NOMO-1 treated with dmso at 0.1 percent for 144 hours (cell line): ENCODE data around the gene SCO1.
"Not testable (repeated sequence)": the region's sequence is repeated elsewhere in the genome, so short reads cannot be mapped to it uniquely, and the experiment has no call there.

Experiments used
- DNase-seq: peaks from one replicate; lab custom pipeline; 2025; ENCODE audit not compliant: unreplicated experiment; lab: John Stamatoyannopoulos, UW

Gene SCO1

DNA sequence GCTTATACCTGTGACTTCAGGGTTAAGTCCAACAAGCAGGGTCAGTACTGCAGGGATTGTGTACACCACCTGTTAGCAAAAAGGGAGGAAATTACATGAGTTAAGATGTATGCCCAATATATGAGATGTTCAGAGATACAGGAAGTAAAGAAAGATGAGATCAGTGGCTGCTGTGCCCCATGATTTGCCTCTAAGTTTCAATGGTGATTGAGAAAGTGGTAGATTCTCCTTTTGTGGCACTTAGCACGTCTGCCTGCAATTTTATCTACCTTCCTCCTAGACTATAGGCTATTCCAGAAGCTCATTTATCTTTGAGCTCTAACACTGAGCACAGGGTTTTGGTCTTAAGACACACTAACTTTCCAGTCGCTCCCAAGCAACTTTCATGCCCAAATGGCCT is 28.9 kb upstream of the SCO1 start:
- no peak for DNase-seq

DNA sequence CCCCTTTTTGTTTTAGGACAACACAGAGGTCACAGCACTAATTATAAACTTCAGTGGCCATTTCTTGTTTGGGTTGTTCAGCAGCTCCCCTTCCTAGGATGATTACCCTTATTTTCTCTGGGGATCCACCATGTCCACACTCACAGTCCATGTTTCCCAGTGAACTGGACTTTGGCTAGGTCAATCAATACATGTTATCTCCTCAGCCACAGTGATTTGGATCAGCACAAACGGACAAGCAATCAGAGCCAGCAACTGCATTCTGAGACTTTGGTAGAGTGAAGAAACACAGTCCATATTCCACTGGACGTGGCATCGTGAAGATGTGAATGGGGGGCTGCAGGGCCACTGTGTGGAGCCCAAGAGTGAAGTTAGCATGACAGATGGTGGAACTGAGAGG is 27.9 kb upstream of the SCO1 start:
- no peak for DNase-seq

DNA sequence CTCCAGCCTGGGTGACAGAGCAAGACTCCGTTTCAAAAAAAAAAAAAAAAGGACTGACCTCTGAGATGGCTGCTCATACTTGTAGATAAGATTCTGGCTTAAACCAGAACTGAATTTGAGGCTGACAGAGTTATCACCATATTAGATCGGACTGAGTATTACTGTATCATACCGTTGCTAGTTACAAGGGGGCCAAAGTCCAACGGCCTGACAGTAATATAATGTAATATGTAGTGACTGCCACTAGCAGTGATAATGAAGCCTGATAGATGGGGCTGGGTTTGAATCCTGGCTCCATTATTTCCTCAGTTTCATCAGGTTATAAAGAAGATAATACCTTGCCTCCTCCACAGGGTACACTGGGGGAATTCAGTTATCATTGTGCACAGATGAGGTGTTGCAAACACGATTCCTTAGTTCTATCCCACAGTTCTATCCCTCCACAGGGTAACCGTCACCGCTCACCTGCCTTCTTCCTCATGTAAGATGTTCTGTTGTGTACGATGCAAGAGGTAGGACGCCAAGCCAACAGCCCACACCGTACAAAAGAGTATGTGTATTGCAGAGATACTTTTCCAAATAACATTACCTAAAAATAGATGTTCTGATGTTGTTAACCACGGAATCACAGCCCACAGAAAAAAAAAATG is 27.3 kb upstream of the SCO1 start:
- no peak for DNase-seq

- no peak for DNase-seq
These were observed 21.2 kb upstream of the SCO1 start for GRCh38 chr17:10718547-10718946.

GRCh38 chr17:10716218-10716617 is 18.9 kb upstream of the SCO1 start:
- no peak for DNase-seq

DNA sequence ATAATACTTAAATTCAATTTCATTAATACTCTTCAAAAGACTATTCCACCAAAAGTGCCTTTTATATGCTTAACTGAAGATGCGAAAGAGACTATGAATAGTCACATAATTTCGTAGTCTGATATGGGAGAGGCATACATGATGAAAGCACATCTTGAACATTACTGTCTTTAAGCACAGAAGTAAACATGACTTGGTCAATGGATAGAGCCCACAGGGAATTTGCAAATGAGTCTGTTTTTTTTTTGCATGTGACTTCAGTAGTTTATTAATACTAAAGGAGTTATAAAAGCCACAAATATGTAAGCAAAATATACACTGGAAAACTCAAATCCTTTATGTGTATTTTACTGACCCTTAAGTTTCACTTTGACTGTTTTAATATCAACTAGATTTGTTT is 16.0 kb upstream of the SCO1 start:
- no peak for DNase-seq

- DNase-seq: no peak
These were observed 8.4 kb upstream of the SCO1 start for GRCh38 chr17:10705727-10706126.

DNA sequence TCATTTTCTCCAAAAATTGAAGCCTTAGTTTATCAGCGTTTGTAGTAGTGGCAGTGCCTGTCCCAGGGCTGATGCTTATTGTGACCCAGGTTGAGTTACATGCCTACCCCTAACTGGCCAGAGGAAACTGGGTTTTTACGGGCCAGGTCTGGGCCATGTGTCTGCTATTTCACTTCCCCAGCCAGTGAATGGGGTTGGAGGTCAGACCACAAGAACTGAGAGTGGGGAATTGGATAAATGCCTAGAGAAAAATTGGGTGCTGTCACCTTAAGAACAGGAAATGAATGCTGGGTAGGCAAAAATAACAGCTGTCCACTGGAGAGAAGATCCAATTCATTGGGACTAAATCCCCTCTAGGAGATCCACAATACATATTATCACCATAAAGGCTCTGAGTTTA is 5.2 kb upstream of the SCO1 start:
- DNase-seq: no peak

DNA sequence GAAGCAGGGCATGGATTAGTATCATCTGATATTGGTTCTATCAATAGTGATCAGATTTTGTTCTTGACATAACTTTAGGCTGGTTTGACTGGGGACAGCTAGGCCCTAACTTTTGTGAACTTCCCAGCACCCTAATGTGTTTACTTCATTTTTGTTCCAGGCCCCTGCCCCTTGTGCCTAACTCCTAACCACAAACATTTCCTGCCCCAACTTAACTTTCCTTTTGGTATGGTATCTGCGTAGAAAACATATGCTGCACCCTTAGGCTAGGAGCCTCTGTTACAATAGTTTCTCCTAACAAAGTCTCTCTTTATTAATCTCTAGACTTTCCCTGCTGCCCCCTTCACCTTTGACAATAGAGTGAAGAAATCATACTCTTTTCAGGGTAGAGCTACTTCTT is 2.5 kb upstream of the SCO1 start:
- no peak for DNase-seq

- DNase-seq: no peak
These were observed 924 bp upstream of the SCO1 start for GRCh38 chr17:10698096-10698818.

GRCh38 chr17:10695875-10696407 is 1.4 kb downstream of the SCO1 start:
- DNase-seq: not testable (repeated sequence)

DNA sequence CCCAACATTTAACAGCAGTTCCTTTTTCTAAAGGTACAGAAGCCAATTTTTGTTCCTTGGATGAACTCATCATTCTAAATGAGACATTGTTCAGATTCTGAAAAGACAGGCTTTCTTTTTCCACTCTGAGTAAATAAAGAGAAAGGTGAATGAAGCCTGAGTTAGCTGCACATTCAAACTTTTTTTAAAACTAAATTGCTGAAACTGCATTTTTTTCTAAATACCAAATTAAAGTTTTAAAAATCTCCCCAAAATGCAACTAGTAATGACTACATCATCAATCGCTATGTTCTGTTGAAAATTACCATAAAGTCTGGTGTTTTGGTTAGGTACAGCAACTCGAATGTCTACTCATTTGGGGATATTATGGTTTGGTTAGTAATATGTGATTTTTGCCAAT is 9.8 kb downstream of the SCO1 start:
- no peak for DNase-seq

- DNase-seq: no peak
These were observed 13.5 kb downstream of the SCO1 start for GRCh38 chr17:10683853-10684252.

- no peak for DNase-seq
These were observed 15.4 kb downstream of the SCO1 start for GRCh38 chr17:10681866-10682446.

DNA sequence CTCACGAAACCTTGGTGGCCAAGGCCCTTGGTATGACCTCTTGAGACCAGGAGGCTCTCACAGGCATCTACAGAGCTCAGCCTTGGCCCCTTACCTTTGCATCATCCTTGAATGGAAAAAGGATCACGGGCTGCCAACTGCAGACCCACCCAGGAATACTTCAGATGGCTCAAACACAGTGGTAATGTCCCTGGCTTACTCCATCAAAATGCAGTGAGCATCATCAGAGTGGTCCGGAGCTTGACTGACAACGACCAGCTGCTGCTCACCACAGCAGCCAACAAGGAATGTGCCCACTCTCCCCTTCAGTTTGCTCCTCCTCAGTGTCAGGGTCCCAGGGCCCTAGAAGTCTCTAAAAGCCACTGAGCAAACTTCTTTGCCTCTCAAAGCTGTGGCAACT is 22.6 kb downstream of the SCO1 start:
- no peak for DNase-seq

- DNase-seq: no peak
These were observed 24.0 kb downstream of the SCO1 start for GRCh38 chr17:10673312-10673711.

DNA sequence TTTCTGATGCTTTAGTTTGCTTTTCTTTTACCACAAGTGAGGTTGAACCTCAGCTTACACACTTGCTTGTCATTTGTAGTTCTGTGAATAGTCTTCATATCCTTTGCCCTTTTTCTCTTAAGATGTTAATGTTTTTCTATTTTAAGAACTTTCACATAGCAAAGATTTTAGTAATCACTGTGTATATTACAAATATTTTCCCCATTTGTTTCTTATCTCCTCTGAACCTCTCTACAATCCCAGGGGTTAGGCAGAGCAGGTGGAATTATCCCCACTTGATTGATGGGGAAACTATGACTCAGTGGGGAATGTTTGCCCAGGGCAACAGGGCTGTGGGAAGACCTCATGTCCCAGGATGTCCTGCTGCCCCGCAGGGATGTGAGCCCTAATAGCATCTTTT is 28.6 kb downstream of the SCO1 start:
- no peak for DNase-seq

DNA sequence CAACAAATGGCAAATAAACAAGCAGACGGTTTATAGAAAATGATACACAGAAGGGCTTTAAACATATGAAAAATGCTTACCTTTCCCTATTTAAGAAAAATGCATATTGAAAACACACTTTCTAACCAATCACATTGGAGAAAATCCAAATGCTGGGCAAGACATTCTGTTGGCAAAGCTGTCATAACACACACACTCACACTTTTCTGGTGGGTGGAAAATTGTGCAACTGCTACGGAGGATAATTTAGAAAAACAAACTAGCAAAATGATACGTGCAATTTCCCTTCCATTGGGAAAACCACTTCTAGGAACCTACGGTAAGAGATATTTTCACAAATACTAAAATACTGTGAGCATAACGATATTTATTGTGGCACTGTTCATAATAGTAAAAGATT is 30.4 kb downstream of the SCO1 start:
- DNase-seq: no peak

GRCh38 chr17:10664571-10664970 is 32.8 kb downstream of the SCO1 start:
- DNase-seq: no peak

- no peak for DNase-seq
These were observed 34.1 kb downstream of the SCO1 start for GRCh38 chr17:10663231-10663630.

DNA sequence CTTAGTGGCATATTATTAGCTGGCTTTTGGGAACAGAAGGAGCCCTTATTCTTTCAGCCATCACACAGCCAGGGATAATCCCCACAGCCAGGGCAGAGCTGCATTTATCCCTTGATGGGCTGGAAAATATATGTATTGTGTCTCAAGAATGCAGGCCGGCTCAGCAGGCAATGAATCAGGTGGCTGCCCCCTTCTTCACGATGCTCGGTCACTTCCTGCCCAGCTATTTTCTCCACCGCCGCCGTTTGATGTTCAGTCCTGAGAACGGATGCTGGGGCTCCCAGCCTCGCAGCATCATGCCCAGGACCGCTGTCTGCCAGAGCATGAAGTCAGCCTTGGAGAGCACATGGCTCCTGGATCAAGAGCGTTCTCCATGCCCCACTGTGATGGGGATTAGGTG is 35.9 kb downstream of the SCO1 start:
- no peak for DNase-seq

- no peak for DNase-seq
These were observed 39.5 kb downstream of the SCO1 start for GRCh38 chr17:10657879-10658278.
